Prostate gland (tissue), 2 donors: Measurements from ENCODE around the gene GSTT2. TPM values are rescaled to one million over a fixed set of nuclear protein-coding genes. Genes with fewer than 3 reads are reported as not detected.
"Not testable (repeated sequence)": the region's sequence is repeated elsewhere in the genome, so short reads cannot be mapped to it uniquely, and the experiment has no call there.

ENCODE experiments used
- DNase-seq: peaks from one replicate; pipeline ENCODE4 v3.0.0-alpha.2; 2019; ENCODE audit warnings: low spot score
- H3K27ac ChIP-seq, 2 donors: fragments of 200-600 bp; sonication (generic); 2 replicates each; pipeline ENCODE4 v1.5.1; 2017 to 2019
- H3K27me3 ChIP-seq: fragments of 200-600 bp; sonication (generic); replicated peaks from 2 replicates; pipeline ENCODE4 v1.5.1; 2019; ENCODE audit not compliant: insufficient read depth
- H3K36me3 ChIP-seq, 2 donors: fragments of 200-600 bp; sonication (generic); 1 replicate in 1 of 2; 2 replicates in 1 of 2; pipeline versions ENCODE4 v1.5.1 to v1.8.1; 2017 to 2019
- H3K4me1 ChIP-seq: fragments of 200-600 bp; sonication (generic); replicated peaks from 2 replicates; pipeline ENCODE4 v1.5.1; 2019
- H3K4me3 ChIP-seq, 2 donors: fragments of 200-600 bp; sonication (generic); 2 replicates each; pipeline ENCODE4 v1.5.1; 2017 to 2019
- H3K9me3 ChIP-seq: fragments of 200-600 bp; sonication (generic); 2 replicates; pipeline ENCODE4 v1.5.1; 2017
- POLR2A ChIP-seq: fragments of 450-650 bp; IDR thresholded peaks from one replicate; pipeline ENCODE4 v1.6.1; 2016; ENCODE audit warnings: antibody characterized with exemption, mild to moderate bottlenecking
- POLR2AphosphoS5 ChIP-seq: sonication (generic); formaldehyde crosslinking; IDR thresholded peaks from one replicate; pipeline ENCODE4 v1.6.1; 2017; ENCODE audit warnings: antibody characterized with exemption
- WGBS: methylation state at CpG from one replicate; pipeline ENCODE4 v1.1.5; 2018; 5-methylcytosine and 5-hydroxymethylcytosine counted together
- intact Hi-C: fragments of 100-400 bp; cut with DNase I; formaldehyde crosslinking; loops from one replicate; pipeline ENCODE4 v1.14.2; 2022
- total RNA-seq, 2 donors: library from RNA; depleted of rRNA; stranded (reverse); fragments of >200 nt; gene quantifications; one replicate each; pipeline ENCODE4 v1.1.0, GENCODE V29; 2016
- TF ChIP-seq, protein P1 (sequence below), 4 experiments: fragments of 200-600 bp in 2 of 4; fragments of 450-650 bp in 2 of 4; sonication (generic) in 2 of 4; IDR thresholded peaks; 1 replicate in 3 of 4; 2 replicates in 1 of 4; pipeline ENCODE4 v1.5.1; 2016 to 2019; ENCODE audit warnings: antibody characterized with exemption in 4 of 4, mild to moderate bottlenecking in 2 of 4, moderate library complexity in 2 of 4

GSTT2 gene
- total RNA-seq, 2 donors from 2014 or later, result not detected

DNA sequence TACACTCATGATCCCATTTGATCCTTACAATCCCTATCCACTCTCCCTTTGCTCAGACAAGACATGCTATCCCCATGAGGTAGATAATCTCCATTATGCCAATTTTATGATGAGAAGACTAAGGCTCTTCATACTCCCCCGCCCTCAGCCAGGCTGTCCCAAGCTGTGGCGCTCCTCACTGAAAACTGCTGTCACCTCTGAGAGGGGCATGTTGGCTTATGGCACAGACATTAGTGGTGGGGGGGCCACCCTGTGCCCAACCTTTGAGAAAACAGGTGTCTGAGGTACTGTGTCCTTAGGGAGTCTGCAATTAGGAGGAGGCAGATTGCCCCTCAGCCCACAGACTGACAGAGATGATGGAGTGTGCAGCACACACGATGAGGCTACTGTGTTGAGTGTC lies 10.9 kb upstream of the GSTT2 start:
- Histone ChIP-seq H3K4me1 (no peaks in the 10 kb centered on the region), H3K36me3 (no peaks in the 10 kb centered on the region), H3K9me3 (no peaks in the 10 kb centered on the region), H3K4me3 (no peak overlapping the region), H3K27me3 (no peaks in the 10 kb centered on the region), H3K27ac (no peak overlapping the region)
- 93% methylated on average over 3 of the region's 3 CpGs for WGBS
- TF ChIP-seq, protein P1, sequence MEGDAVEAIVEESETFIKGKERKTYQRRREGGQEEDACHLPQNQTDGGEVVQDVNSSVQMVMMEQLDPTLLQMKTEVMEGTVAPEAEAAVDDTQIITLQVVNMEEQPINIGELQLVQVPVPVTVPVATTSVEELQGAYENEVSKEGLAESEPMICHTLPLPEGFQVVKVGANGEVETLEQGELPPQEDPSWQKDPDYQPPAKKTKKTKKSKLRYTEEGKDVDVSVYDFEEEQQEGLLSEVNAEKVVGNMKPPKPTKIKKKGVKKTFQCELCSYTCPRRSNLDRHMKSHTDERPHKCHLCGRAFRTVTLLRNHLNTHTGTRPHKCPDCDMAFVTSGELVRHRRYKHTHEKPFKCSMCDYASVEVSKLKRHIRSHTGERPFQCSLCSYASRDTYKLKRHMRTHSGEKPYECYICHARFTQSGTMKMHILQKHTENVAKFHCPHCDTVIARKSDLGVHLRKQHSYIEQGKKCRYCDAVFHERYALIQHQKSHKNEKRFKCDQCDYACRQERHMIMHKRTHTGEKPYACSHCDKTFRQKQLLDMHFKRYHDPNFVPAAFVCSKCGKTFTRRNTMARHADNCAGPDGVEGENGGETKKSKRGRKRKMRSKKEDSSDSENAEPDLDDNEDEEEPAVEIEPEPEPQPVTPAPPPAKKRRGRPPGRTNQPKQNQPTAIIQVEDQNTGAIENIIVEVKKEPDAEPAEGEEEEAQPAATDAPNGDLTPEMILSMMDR (IDR thresholded peaks at IDR 0.05), result no peak
- no peak for TF ChIP-seq POLR2A
- no peak for TF ChIP-seq POLR2AphosphoS5
- intact Hi-C loops, result no loop called here
- DNase-seq, result no peak

DNA sequence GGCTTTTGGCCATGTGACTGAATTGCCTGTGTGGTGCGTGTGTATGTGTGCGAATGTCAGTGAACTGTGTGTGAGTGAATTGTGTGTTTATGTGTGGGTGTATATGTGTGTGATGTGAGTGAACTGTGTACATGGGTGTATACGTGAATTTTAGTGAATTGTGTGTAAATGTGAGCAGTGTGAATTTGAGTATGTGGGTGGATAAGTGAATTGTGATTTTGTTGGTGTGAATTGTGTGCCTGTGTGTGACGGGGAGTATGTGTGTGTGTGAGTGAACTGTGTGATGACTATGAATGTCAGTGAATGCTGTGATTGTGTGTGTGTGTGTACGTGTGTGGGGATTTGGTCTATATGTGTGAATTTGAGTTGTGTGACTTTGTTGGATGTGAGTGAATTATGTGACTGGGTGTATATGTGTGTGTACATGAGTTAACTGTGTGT lies 9.7 kb upstream of the GSTT2 start:
- no peak for DNase-seq
- Histone ChIP-seq H3K4me1 (no peaks in the 10 kb centered on the region), H3K27me3 (no peaks in the 10 kb centered on the region), H3K27ac (no peak overlapping the region), H3K9me3 (no peaks in the 10 kb centered on the region), H3K36me3 (no peaks in the 10 kb centered on the region), H3K4me3 (no peak overlapping the region)
- intact Hi-C loops, result loop anchor here (5.0 kb wide), 1 partner anchor 43 kb away; no protein-coding TSS in a partner anchor
- 76% methylated on average over 5 of the region's 5 CpGs for WGBS
- TF ChIP-seq POLR2AphosphoS5 (no peak), POLR2A (no peak)
- TF ChIP-seq, protein P1 (IDR thresholded peaks at IDR 0.05), result no peak

DNA sequence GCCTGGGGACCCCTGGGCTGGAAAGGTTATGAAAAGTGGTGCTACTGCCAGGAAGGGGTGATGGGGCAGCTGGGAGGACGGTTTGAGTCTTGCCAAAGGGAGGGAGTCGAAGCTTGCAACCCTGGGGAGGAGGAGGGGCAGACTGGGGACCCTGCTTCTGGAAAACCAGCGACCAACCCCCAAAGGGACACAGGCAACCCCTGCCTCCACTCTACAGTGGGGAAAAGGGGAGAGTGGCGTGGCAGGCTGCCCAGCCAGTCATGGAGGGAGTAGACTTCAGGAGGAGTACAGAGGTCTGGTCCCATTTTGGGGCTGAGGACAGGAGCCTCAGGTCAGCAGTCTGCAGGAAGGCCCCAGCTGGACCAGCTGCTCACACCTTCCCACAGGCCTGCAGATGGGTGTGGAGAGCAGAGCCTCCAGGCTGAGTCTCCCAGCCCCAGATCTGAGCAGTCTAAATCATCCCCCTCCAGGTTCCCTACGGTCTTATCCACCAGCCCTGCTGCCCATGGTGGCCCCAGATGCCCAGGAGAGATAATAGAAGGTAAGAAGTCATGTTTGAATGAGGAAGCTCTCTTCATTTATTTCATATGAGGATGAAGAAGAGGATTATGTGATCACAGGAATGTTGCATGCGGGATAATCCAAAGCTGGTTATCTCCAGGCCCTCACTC lies 9.0 kb upstream of the GSTT2 start:
- 62% methylated on average over 6 of the region's 6 CpGs for WGBS
- TF ChIP-seq POLR2AphosphoS5 (no peak), POLR2A (no peak)
- TF ChIP-seq, protein P1 (IDR thresholded peaks at IDR 0.05), result no peak
- no peak for DNase-seq
- Histone ChIP-seq H3K4me1 (no peaks in the 10 kb centered on the region), H3K27me3 (no peaks in the 10 kb centered on the region), H3K4me3 (no peak overlapping the region), H3K27ac (no peak overlapping the region), H3K9me3 (no peaks in the 10 kb centered on the region), H3K36me3 (no peaks in the 10 kb centered on the region)
- intact Hi-C loops, result loop anchor here (5.0 kb wide), 1 partner anchor 44 kb away; no protein-coding TSS in a partner anchor

DNA sequence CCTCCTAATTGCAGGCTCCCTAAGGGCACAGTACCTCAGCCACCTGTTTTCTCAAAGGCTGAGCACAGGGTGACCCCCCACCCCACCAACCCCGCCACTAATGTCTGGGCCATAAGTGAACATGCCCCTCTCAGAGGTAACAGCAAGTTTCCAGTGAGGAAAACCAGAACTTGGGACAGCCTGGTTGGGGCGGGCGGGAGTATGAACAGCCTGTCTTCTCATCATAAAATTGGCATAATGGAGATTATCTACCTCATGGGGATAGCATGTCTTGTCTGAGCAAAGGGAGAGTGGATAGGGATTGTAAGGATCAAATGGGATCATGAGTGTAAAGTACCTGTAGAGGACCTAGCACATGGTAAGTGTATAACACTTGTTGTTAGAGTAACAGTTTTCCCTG lies 8.0 kb upstream of the GSTT2 start:
- H3K4me1 ChIP-seq, H3K4me3 ChIP-seq, H3K27me3 ChIP-seq, H3K9me3 ChIP-seq, H3K27ac ChIP-seq, DNase-seq, H3K36me3 ChIP-seq: not testable (repeated sequence)
- 92% methylated on average over 3 of the region's 3 CpGs for WGBS
- intact Hi-C loops, result loop anchor here (5.0 kb wide), 1 partner anchor 45 kb away; no protein-coding TSS in a partner anchor

DNA sequence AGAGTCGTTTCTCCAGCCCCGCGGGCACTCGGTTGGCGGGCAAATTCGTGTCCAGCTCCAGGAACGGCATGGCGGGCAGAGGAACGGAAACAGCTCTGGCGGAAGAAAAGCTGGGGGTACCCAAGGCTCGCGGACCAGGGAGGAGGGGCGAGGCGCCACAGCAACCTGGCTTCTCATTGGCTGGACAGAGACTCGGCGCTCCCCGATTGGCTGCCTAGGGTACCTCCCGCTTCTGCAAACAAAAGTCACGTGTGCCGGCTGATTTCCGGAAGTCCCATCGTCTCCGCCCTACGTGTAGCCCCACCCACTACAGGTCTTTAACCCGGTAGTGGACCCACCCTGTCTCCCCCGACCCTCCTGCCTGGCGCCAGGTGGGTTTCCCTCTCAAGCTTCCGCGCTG lies 5.6 kb upstream of the GSTT2 start, which contains the start of gene DDT:
DDT (minus strand) TSS at position 97 of the 400 bp plus-strand sequence; CDS start at position 70, 27 bp downstream.
- H3K4me3 ChIP-seq, DNase-seq, H3K9me3 ChIP-seq, H3K27me3 ChIP-seq, H3K27ac ChIP-seq, H3K36me3 ChIP-seq, H3K4me1 ChIP-seq: not testable (repeated sequence)
- intact Hi-C loops, result loop anchor here (5.0 kb wide), 1 partner anchor 47 kb away; no protein-coding TSS in a partner anchor
- no CpG with 5 or more reads among the region's 29 CpGs for WGBS

DNA sequence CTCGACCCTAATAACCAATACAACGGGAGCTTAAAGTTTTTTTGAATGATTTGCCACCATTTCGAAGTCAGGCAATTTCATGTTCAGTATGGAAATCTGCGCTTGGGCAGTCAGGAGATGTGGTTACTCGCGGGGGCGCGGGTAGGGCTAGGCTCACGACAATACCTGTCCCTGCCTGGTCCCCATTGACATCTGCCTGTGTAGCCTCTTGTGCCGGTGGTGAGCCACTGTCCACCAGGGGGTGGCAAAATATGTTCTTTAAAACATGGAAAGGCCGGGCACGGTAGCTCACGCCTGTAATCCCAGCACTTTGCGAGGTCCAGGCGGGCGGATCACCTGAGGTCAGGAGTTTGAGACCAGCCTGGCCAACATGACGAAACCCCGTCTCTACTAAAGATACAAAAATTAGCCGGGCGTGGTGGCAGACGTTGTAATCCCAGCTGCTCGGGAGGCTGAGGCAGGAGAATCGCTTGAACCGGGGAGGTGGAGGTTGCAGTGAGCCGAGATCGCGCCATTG lies 5.0 kb upstream of the GSTT2 start:
- not testable (repeated sequence) for H3K9me3 ChIP-seq, H3K4me1 ChIP-seq, H3K27me3 ChIP-seq, DNase-seq, H3K27ac ChIP-seq, H3K4me3 ChIP-seq, H3K36me3 ChIP-seq
- intact Hi-C loops, result loop anchor here (5.0 kb wide), 1 partner anchor 48 kb away; no protein-coding TSS in a partner anchor
- WGBS, result 21% methylated on average over 8 of the region's 27 CpGs

DNA sequence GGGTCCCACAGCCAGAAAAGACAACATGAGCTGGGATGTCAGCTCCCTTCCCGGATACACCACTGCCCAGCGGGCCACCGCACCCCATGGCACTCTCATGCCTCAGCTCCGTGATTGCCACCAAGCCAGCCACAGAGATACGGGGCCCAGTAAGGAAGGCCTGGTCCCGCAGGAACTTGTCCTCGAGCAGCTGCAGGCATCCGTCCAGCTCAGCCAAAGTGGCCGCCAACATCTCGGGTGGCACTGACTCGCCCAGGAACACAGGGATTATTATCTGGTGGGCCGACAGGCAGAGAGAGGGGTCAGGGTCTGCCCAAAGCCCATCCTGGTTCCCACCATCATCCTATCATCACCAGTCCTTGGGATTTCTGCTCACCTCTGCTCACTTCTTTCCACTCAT lies 2.6 kb upstream of the GSTT2 start:
- WGBS, result no CpG with 5 or more reads among the region's 12 CpGs
- intact Hi-C loops, result not testable (repeated sequence)

DNA sequence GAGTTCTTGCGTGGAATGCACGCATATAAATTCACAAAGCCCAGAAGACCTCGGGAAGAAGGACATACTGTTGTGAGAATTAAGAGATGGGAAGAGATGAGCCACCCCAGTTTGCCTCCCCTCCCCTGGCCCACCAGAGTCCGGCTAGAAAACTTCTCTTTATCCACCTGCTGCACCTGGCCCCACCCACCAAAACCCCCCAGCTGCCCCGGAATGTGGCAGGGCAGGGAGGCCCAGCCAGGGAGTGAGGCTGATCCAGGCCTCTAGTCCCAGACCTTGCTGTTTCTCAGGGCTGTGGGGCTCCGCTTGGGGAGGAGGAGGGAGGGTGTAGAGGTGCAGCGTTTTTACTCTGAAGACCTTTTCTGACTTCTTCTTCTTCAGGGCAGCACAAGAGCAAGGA lies 633 bp downstream of the GSTT2 start:
- H3K27me3 ChIP-seq, H3K9me3 ChIP-seq, DNase-seq, intact Hi-C loops, H3K4me3 ChIP-seq, H3K4me1 ChIP-seq, H3K27ac ChIP-seq, H3K36me3 ChIP-seq: not testable (repeated sequence)
- no CpG with 5 or more reads among the region's 7 CpGs for WGBS

More for the DNA sequence above, 2.6 kb upstream of the GSTT2 start:
- H3K4me1 ChIP-seq, H3K36me3 ChIP-seq, DNase-seq, H3K27me3 ChIP-seq, H3K9me3 ChIP-seq, H3K27ac ChIP-seq, H3K4me3 ChIP-seq: not testable (repeated sequence)
